ENCODE measurements around the gene MAP2K4.
"Not testable (repeated sequence)": the region's sequence is repeated elsewhere in the genome, so short reads cannot be mapped to it uniquely, and the experiment has no call there.

Gene MAP2K4

GRCh38 chr17:12020642-12021622 lies at the start of gene MAP2K4:
Gene MAP2K4 (plus strand): TSS chr17:12020877. CDS start chr17:12020887, 10 bp downstream.
- peak; percentile 90 for DNase-seq (ENCODE audit: low read depth)
- peak within 1 kb of the TSS; percentile 63 for H3K4me3 ChIP-seq (replicated peaks; ENCODE audit: low read depth, low read length)
- TF ChIP-seq, protein P1, sequence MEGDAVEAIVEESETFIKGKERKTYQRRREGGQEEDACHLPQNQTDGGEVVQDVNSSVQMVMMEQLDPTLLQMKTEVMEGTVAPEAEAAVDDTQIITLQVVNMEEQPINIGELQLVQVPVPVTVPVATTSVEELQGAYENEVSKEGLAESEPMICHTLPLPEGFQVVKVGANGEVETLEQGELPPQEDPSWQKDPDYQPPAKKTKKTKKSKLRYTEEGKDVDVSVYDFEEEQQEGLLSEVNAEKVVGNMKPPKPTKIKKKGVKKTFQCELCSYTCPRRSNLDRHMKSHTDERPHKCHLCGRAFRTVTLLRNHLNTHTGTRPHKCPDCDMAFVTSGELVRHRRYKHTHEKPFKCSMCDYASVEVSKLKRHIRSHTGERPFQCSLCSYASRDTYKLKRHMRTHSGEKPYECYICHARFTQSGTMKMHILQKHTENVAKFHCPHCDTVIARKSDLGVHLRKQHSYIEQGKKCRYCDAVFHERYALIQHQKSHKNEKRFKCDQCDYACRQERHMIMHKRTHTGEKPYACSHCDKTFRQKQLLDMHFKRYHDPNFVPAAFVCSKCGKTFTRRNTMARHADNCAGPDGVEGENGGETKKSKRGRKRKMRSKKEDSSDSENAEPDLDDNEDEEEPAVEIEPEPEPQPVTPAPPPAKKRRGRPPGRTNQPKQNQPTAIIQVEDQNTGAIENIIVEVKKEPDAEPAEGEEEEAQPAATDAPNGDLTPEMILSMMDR (IDR thresholded peaks at IDR 0.05; ENCODE audit: low read length, missing control alignments) = no peak

DNA sequence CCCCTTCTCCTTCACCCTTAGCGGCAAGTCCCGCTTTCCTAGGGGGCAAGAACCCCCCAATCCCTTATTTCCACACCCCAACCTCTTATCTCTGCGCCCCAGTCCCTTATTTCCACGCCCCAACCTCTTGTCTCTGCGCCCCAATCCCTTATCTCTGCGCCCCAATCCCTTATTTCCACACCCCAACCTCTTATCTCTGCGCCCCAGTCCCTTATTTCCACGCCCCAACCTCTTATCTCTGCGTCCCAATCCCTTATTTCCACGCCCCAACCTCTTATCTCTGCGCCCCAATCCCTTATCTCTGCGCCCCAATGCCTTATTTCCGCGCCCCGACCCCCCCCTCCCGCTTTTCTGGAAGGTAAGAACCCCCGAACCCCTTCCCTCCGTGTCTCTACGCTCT lies 47.9 kb upstream of the MAP2K4 start:
- not testable (repeated sequence) for H3K4me3 ChIP-seq (replicated peaks; ENCODE audit: low read depth, low read length); DNase-seq (ENCODE audit: low read depth)

- H3K4me3 ChIP-seq (replicated peaks; ENCODE audit: low read depth, low read length) = no peak overlapping the region
- TF ChIP-seq, protein P1 (IDR thresholded peaks at IDR 0.05; ENCODE audit: low read length, missing control alignments) = no peak
- DNase-seq (ENCODE audit: low read depth) = no peak
Measured at GRCh38 chr17:11979795-11980194, 40.9 kb upstream of the MAP2K4 start.

- no peak overlapping the region for H3K4me3 ChIP-seq (replicated peaks; ENCODE audit: low read depth, low read length)
- TF ChIP-seq, protein P1 (IDR thresholded peaks at IDR 0.05; ENCODE audit: low read length, missing control alignments) = peak; percentile 46
- DNase-seq (ENCODE audit: low read depth) = peak; percentile 26
Measured at GRCh38 chr17:11980813-11981212, 39.9 kb upstream of the MAP2K4 start.

DNA sequence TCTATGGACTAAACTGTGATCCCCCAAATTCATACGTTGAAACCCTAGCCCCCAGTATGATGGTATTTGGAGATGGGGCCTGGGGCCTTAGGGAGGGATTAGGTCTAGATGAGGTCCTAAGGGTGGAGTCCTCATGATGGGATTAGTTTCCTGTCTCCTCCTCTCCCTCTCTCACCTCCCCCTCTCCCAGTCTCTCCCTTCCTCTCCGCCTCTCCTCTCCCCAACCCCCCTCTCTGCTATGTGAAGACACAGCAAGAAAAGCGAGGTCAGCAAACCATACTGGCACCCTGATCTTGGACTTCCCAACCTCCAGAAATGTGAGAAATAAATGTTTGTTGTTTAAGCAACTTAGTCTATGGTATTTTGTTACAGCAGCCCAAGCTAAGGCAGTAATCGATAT lies 38.8 kb upstream of the MAP2K4 start:
- no peak for DNase-seq (ENCODE audit: low read depth)
- TF ChIP-seq, protein P1 (IDR thresholded peaks at IDR 0.05; ENCODE audit: low read length, missing control alignments) = no peak
- no peak overlapping the region for H3K4me3 ChIP-seq (replicated peaks; ENCODE audit: low read depth, low read length)

DNA sequence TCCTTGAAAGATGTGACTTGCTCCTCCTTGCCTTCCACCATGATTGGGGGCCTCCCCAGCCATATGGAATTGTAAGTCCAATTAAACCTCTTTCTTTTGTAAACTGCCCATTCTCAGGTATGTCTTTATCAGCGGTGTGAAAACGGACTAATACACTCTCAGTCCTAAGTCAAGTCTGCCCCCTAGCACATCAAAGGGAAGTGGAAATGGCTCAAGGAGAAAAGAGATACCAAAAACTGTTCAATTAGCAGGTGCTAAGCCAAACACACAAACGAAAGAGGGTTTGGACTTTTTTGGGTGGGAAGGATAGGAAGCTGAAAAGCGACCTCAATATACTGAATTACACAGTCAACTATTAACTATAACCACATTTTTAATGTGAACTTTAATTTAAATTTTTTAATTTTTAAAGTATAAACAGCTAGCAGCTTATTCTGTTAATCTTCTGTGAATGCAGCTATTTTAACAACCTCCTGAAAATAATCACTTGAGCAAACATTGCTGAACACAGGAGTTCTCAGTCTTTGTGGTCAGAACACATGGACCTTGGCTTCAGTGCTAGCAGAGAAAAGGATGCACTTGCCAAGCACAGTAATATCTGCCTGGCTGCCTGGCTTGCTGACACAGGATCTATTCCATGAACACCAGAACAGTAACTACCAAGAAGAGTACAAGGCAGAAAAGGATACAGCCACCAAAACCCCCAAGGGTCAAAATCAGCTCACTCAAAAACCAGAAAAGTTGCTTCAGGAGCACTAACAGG lies 34.3 kb upstream of the MAP2K4 start:
- TF ChIP-seq, protein P1 (IDR thresholded peaks at IDR 0.05; ENCODE audit: low read length, missing control alignments) = no peak
- no peak overlapping the region for H3K4me3 ChIP-seq (replicated peaks; ENCODE audit: low read depth, low read length)
- no peak for DNase-seq (ENCODE audit: low read depth)

GRCh38 chr17:11986942-11987329 lies 33.7 kb upstream of the MAP2K4 start:
- peak; percentile 76 for DNase-seq (ENCODE audit: low read depth)
- H3K4me3 ChIP-seq (replicated peaks; ENCODE audit: low read depth, low read length) = no peak overlapping the region
- TF ChIP-seq, protein P1 (IDR thresholded peaks at IDR 0.05; ENCODE audit: low read length, missing control alignments) = peak; percentile 58

Measured in fibroblast of pulmonary artery (primary cell).